ENCODE results near the gene SAMD4B. TPM values are rescaled to one million over a fixed set of nuclear protein-coding genes. Genes with fewer than 3 reads are reported as not detected.

SAMD4B gene
- total RNA-seq, 1 experiment from 2014 or later, result 164 TPM

- TF ChIP-seq AFF4 (CRISPR knock-in tag; IDR thresholded peaks at IDR 0.05; ENCODE audit: borderline replicate concordance) (no peak), USF2 (CRISPR knock-in tag; IDR thresholded peaks at IDR 0.05) (peak; percentile 89), FOXK1 (CRISPR knock-in tag; IDR thresholded peaks at IDR 0.05) (no peak), HMGA2 (CRISPR knock-in tag; IDR thresholded peaks at IDR 0.05) (peak; percentile 50; the same call in 1 of the 2 replicates), MAX (CRISPR knock-in tag; IDR thresholded peaks at IDR 0.05) (no peak; the same call in 1 of the 2 replicates), SMAD3 (CRISPR knock-in tag; IDR thresholded peaks at IDR 0.05; ENCODE audit: borderline replicate concordance) (no peak), MYBL2 (CRISPR knock-in tag; IDR thresholded peaks at IDR 0.05) (0 out of 2 replicates have a peak, but pooled peaks have one; percentile 42), JAZF1 (CRISPR knock-in tag; IDR thresholded peaks at IDR 0.05) (no peak), TEAD1 (CRISPR knock-in tag; IDR thresholded peaks at IDR 0.05) (no peak; the same call in 1 of the 2 replicates), AR (CRISPR knock-in tag; IDR thresholded peaks at IDR 0.05) (peak; percentile 84), GRHL2 (CRISPR knock-in tag; IDR thresholded peaks at IDR 0.05; ENCODE audit: insufficient replicate concordance, severe bottlenecking) (no peak), CREM (CRISPR knock-in tag; IDR thresholded peaks at IDR 0.05) (0 out of 2 replicates have a peak, but pooled peaks have one; percentile 64), PRDM15 (CRISPR knock-in tag; IDR thresholded peaks at IDR 0.05) (no peak), GTF2I (CRISPR knock-in tag; conservative IDR thresholded peaks at IDR 0.05) (no peak), ETV6 (CRISPR knock-in tag; IDR thresholded peaks at IDR 0.05) (no peak), NFATC4 (CRISPR knock-in tag; IDR thresholded peaks at IDR 0.05) (no peak), ERG (CRISPR knock-in tag; IDR thresholded peaks at IDR 0.05) (0 out of 2 replicates have a peak, but pooled peaks have one; percentile 73), TP53 (CRISPR knock-in tag; IDR thresholded peaks at IDR 0.05) (no peak), NR1H2 (CRISPR knock-in tag; IDR thresholded peaks at IDR 0.05) (no peak), SOX15 (CRISPR knock-in tag; IDR thresholded peaks at IDR 0.05) (no peak), TEAD4 (CRISPR knock-in tag; IDR thresholded peaks at IDR 0.05) (no peak), ZNF423 (CRISPR knock-in tag; IDR thresholded peaks at IDR 0.05) (peak; percentile 32; the same call in 1 of the 2 replicates), E2F5 (CRISPR knock-in tag; IDR thresholded peaks at IDR 0.05) (peak; percentile 82; the same call in 1 of the 2 replicates), ZNF416 (CRISPR knock-in tag; IDR thresholded peaks at IDR 0.05) (no peak)
These were observed 70.1 kb downstream of the SAMD4B start, which contains the start of gene PLEKHG2 (continued) for GRCh38 chr19:39412100-39412866.

All from WTC11 (cell line).